ENCODE results near the gene LRSAM1.

DNA sequence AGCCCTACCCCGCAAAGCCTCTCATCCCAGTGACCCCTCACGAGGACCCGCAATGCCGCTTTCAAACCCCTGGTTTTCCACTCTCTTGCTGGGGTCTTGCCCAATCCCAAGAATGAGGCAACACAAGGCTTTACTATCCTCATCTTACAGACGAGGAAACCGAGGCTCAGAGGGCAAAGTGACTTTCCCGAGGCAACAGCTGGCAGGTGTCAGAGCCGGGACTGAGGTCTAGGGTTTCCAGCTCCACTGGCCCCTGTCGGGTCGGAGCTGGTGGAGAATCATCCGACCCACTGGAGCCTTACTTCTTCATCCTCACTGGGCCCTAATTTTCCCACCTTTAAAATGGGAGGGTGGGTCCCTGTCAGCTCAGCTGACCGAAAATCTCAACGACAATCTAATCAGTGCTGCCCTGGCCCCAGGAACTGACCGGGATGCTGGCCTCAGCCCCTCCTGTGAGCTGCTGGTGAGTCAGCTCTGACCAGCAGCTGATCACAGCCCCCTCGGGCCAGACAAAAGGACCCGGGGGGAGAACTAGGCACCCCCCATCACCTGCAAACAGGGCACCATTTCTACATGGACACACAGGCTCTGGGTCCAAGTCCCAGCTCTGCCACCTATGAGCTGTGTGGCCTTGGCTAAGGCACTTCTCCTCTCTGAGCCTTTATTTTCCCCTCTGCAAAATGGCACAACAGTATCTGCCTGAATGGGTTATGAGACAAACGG lies 88.1 kb downstream of the LRSAM1 start:
- no peak for TF ChIP-seq MAX (IDR thresholded peaks at IDR 0.05)
- no peak for TF ChIP-seq RAD21 (IDR thresholded peaks at IDR 0.05; ENCODE audit: low read depth)
- TF ChIP-seq YY1 (IDR thresholded peaks at IDR 0.05; ENCODE audit: low read depth), result no peak
